GM12873 (cell line): Measurements from ENCODE around the gene NINL.

Experiments used
- CTCF ChIP-seq: IDR thresholded peaks from 2 replicates; pipeline ENCODE4 v1.5.1; 2012; ENCODE audit warnings: low read depth, mild to moderate bottlenecking, moderate library complexity, low read length, control low read depth; ENCODE audit not compliant: insufficient read depth; ENCODE audit errors: missing control alignments

The NINL gene

GRCh38 chr20:25493137-25493536 is 92.2 kb downstream of the NINL start:
- TF ChIP-seq CTCF, result no peak

- no peak for TF ChIP-seq CTCF
Observed at GRCh38 chr20:25491446-25492038, 93.8 kb downstream of the NINL start.

- no peak for TF ChIP-seq CTCF
Observed at GRCh38 chr20:25490656-25491445, 94.5 kb downstream of the NINL start.

GRCh38 chr20:25489221-25489871 is 96.0 kb downstream of the NINL start:
- TF ChIP-seq CTCF, result no peak

- TF ChIP-seq CTCF, result no peak
Observed at GRCh38 chr20:25487975-25488374, 97.4 kb downstream of the NINL start.

- TF ChIP-seq CTCF, result no peak
Observed at GRCh38 chr20:25487306-25487705, 98.0 kb downstream of the NINL start.

GRCh38 chr20:25486377-25486776 is 99.0 kb downstream of the NINL start:
- TF ChIP-seq CTCF, result no peak
